B cell (primary cell): ENCODE results near the gene ANTXR1. TPM values are rescaled to one million over a fixed set of nuclear protein-coding genes. Genes with fewer than 3 reads are reported as not detected.

Experiments
- ATAC-seq: fragments of 200-7000 bp; cut with Tn5 transposase; one replicate; pipeline ENCODE4 v1.10.0; 2021; ENCODE audit warnings: low read depth, mild to moderate bottlenecking, moderate number of reproducible peaks, moderate library complexity
- CTCF ChIA-PET: fragments of 350-600 bp; sonication (Branson Sonifier 250); formaldehyde crosslinking; loops from one replicate; lab custom pipeline; 2021; ENCODE audit warnings: antibody characterized with exemption, inconsistent platforms; lab: Charles Lee
- POLR2A ChIA-PET: fragments of 350-600 bp; sonication (Branson Sonifier 250); formaldehyde crosslinking; loops from one replicate; lab custom pipeline; 2021; ENCODE audit warnings: antibody characterized with exemption; lab: Charles Lee
- DNase-seq: peaks from one replicate; pipeline ENCODE4 v3.0.0; 2013
- H2AFZ ChIP-seq: 2 replicates; pipeline ENCODE4 v1.6.1; 2012; ENCODE audit warnings: mild to moderate bottlenecking, low read depth, low read length; ENCODE audit not compliant: insufficient read depth, poor library complexity, severe bottlenecking
- H3K27ac ChIP-seq, 2 donors: 1 replicate in 1 of 2; 2 replicates in 1 of 2; pipeline ENCODE4 v1.5.1; 2012 to 2013; ENCODE audit warnings: low read length in 2 of 2, mild to moderate bottlenecking in 2 of 2, moderate library complexity in 1 of 2
- H3K27me3 ChIP-seq, 4 experiments: fragments of 200-600 bp in 1 of 4; sonication (generic) in 1 of 4; replicated peaks in 1 of 4; 1 replicate in 2 of 4; 2 replicates in 2 of 4; pipeline versions ENCODE4 v1.6.1 to v1.7.0; 2013 to 2016; ENCODE audit warnings: low read length in 3 of 4, mild to moderate bottlenecking in 2 of 4, mixed read lengths in 1 of 4, moderate library complexity in 1 of 4; ENCODE audit not compliant: insufficient read depth in 4 of 4, control insufficient read depth in 3 of 4; ENCODE audit errors: control extremely low read depth in 1 of 4
- H3K36me3 ChIP-seq, 2 experiments: replicated peaks in 1 of 2; 1 replicate in 1 of 2; 2 replicates in 1 of 2; pipeline versions ENCODE4 v1.6.1 to v1.7.1; 2013; ENCODE audit warnings: low read length in 1 of 2; ENCODE audit not compliant: insufficient read depth in 2 of 2, control insufficient read depth in 1 of 2; ENCODE audit errors: control extremely low read depth in 1 of 2, extremely low read depth in 1 of 2
- H3K4me1 ChIP-seq, 2 donors: fragments of 200-600 bp in 1 of 2; sonication (generic) in 1 of 2; 1 replicate in 1 of 2; 2 replicates in 1 of 2; pipeline versions ENCODE4 v1.5.1 to v1.6.1; 2013 to 2017; ENCODE audit warnings: low read length in 2 of 2; ENCODE audit not compliant: control insufficient read depth in 2 of 2, insufficient read depth in 2 of 2
- H3K4me2 ChIP-seq: replicated peaks from 2 replicates; pipeline ENCODE3; 2012; ENCODE audit warnings: mild to moderate bottlenecking, low read depth, low read length; ENCODE audit not compliant: poor library complexity, severe bottlenecking
- H3K4me3 ChIP-seq, 5 experiments: fragments of 200-600 bp in 1 of 5; sonication (generic) in 1 of 5; 1 replicate in 3 of 5; 2 replicates in 2 of 5; pipeline versions ENCODE4 v1.5.1 to v1.7.0; 2011 to 2016; ENCODE audit warnings: low read length in 4 of 5, mild to moderate bottlenecking in 4 of 5, low read depth in 2 of 5, control low read depth in 1 of 5, moderate library complexity in 1 of 5; ENCODE audit not compliant: insufficient read depth in 1 of 5; ENCODE audit errors: control extremely low read depth in 1 of 5, extremely low read depth in 1 of 5
- H3K79me2 ChIP-seq: fragments of 200-600 bp; sonication (generic); one replicate; pipeline ENCODE4 v1.6.0; 2016; ENCODE audit warnings: low read length; ENCODE audit not compliant: control insufficient read depth, insufficient read depth
- H3K9ac ChIP-seq: fragments of 200-600 bp; sonication (generic); 2 replicates; pipeline ENCODE4 v1.6.1; 2017; ENCODE audit warnings: mild to moderate bottlenecking, low read length, moderate library complexity
- H3K9me3 ChIP-seq, 3 donors: one replicate each; pipeline versions ENCODE4 v1.6.1 to v1.7.1; 2013; ENCODE audit warnings: low read length in 2 of 3; ENCODE audit not compliant: control insufficient read depth in 2 of 3, insufficient read depth in 1 of 3; ENCODE audit errors: control extremely low read depth in 1 of 3
- H4K20me1 ChIP-seq: 2 replicates; pipeline ENCODE4 v1.6.0; 2012; ENCODE audit warnings: mild to moderate bottlenecking, low read length; ENCODE audit not compliant: insufficient read depth, control insufficient read depth, poor library complexity, severe bottlenecking
- H3K27ac Mint-ChIP-seq: one replicate; pipeline ENCODE4 v1.8.0; 2021; ENCODE audit warnings: mixed read lengths
- H3K27me3 Mint-ChIP-seq: one replicate; pipeline ENCODE4 v1.8.0; 2021; ENCODE audit warnings: mixed read lengths
- H3K4me1 Mint-ChIP-seq: one replicate; pipeline ENCODE4 v1.8.0; 2021; ENCODE audit warnings: mixed read lengths
- H3K4me3 Mint-ChIP-seq: one replicate; pipeline ENCODE4 v1.8.0; 2021; ENCODE audit warnings: mixed read lengths
- H3K9me3 Mint-ChIP-seq: one replicate; pipeline ENCODE4 v1.8.0; 2022; ENCODE audit warnings: mixed read lengths; ENCODE audit not compliant: insufficient read depth
- CTCF ChIP-seq: fragments of 200-600 bp; IDR thresholded peaks from one replicate; pipeline ENCODE4 v1.8.0; 2022; ENCODE audit warnings: antibody characterized with exemption, mild to moderate bottlenecking
- EZH2 ChIP-seq: IDR thresholded peaks from 2 replicates; pipeline ENCODE4 v1.6.1; 2012; ENCODE audit warnings: borderline replicate concordance, low read depth, mild to moderate bottlenecking, moderate library complexity, low read length; ENCODE audit not compliant: insufficient read depth, poor library complexity, severe bottlenecking
- whole genome bisulfite sequencing: methylation state at CpG from one replicate; pipeline ENCODE4 v1.1.5; 2013; ENCODE audit warnings: missing lambda C conversion rate; ENCODE audit not compliant: insufficient coverage; 5-methylcytosine and 5-hydroxymethylcytosine counted together
- intact Hi-C: fragments of 100-400 bp; cut with micrococcal nuclease; formaldehyde crosslinking; loops from one replicate; pipeline ENCODE4 v1.10.0; 2022
- polyA plus RNA-seq: library from polyadenylated mRNA; depleted of rRNA; stranded (reverse); fragments of >200 nt; gene quantifications from 2 replicates; pipeline ENCODE4 v1.2.3, GENCODE V29; 2012
- total RNA-seq, 2 donors: library from RNA; stranded (reverse); fragments of 120-200 nt in 1 of 2; gene quantifications; 1 replicate in 1 of 2; 2 replicates in 1 of 2; pipeline versions ENCODE4 v1.2.3 to v1.2.4, GENCODE V29; 2013 to 2022

The ANTXR1 gene
- total and polyA plus RNA-seq, 2 donors (not counting 1 experiment from before 2014, with no cell fraction given), result not detected

GRCh38 chr2:69001879-69002278 lies 11.1 kb upstream of the ANTXR1 start:
- Mint-ChIP-seq H3K4me1 (no peaks in the 10 kb centered on the region), H3K4me3 (no peak overlapping the region), H3K27ac (no peak overlapping the region), H3K27me3 (peaks cover 50% of the 10 kb centered on the region), H3K9me3 (peaks cover 4% of the 10 kb centered on the region)
- ChIA-PET CTCF (interaction anchor here (0.7 to 1.0 kb wide), 2 partner anchors 13 to 128 kb away, joined by 3 read pairs; no protein-coding TSS in a partner anchor), POLR2A (no interaction called here)
- Histone ChIP-seq H2AFZ (no peak overlapping the region), H3K4me1 (no peaks in the 10 kb centered on the region), H3K9ac (no peak overlapping the region), H3K79me2 (no peaks in the 10 kb centered on the region), H3K9me3 (no peaks in the 10 kb centered on the region), H3K27me3 (peaks cover 0 to 13% (median 5%) of the 10 kb centered on the region in 4 experiments), H3K36me3 (no peaks in the 10 kb centered on the region), H3K4me3 (no peak overlapping the region), H3K4me2 (no peak overlapping the region), H3K27ac (no peak overlapping the region), H4K20me1 (no peaks in the 10 kb centered on the region)
- intact Hi-C loops, result no loop called here
- no peak for DNase-seq
- ATAC-seq, result no peak
- no peak for TF ChIP-seq CTCF
- TF ChIP-seq EZH2, result no peak

GRCh38 chr2:69003731-69004130 lies 9.2 kb upstream of the ANTXR1 start:
- H3K4me1 ChIP-seq, result no peaks in the 10 kb centered on the region
- WGBS, result 56% methylated on average over 1 of the region's 2 CpGs
- H4K20me1 ChIP-seq, result no peaks in the 10 kb centered on the region
- H3K4me1 Mint-ChIP-seq, result no peaks in the 10 kb centered on the region
- H3K9me3 ChIP-seq, result no peaks in the 10 kb centered on the region
- H3K9me3 Mint-ChIP-seq, result peaks cover 4% of the 10 kb centered on the region
- H3K27ac ChIP-seq, result no peak overlapping the region
- no peak for ATAC-seq
- intact Hi-C loops, result no loop called here
- CTCF ChIA-PET, result interaction anchor here (0.7 kb wide), 1 partner anchor 9 kb away, joined by 5 read pairs; the partner anchor contains the start of gene ANTXR1
- no peak overlapping the region for H2AFZ ChIP-seq
- DNase-seq, result no peak
- no peak overlapping the region for H3K4me3 ChIP-seq
- TF ChIP-seq EZH2 (no peak), CTCF (no peak)
- H3K36me3 ChIP-seq, result no peaks in the 10 kb centered on the region
- no peaks in the 10 kb centered on the region for H3K79me2 ChIP-seq
- POLR2A ChIA-PET, result no interaction called here
- H3K4me3 Mint-ChIP-seq, result no peak overlapping the region
- H3K27ac Mint-ChIP-seq, result no peak overlapping the region
- H3K4me2 ChIP-seq, result no peak overlapping the region
- H3K9ac ChIP-seq, result no peak overlapping the region
- H3K27me3 Mint-ChIP-seq, result peaks cover 48% of the 10 kb centered on the region
- H3K27me3 ChIP-seq, result peaks cover 0 to 13% (median 5%) of the 10 kb centered on the region in 4 experiments
